ENCODE measurements around the gene HSD11B1. TPM values are rescaled to one million over a fixed set of nuclear protein-coding genes. Genes with fewer than 3 reads are reported as not detected.

HSD11B1 gene
- total RNA-seq (1 to 10 TPM; 1.3 to 3.0 (median 2.1) TPM), polyA plus RNA-seq (1 to 10 TPM; 1.0 to 2.0 (median 1.2) TPM)
- long read RNA-seq, donor 1 = 0 reads
- long read RNA-seq, donor 2, partial matches to known transcripts = 0 of 2 reads
- long read RNA-seq, donor 2, other reads (novel, unspliced or antisense) = 0 of 2 reads

GRCh38 chr1:209704584-209704983 lies at the start of gene HSD11B1:
Gene HSD11B1 (plus strand): TSS chr1:209704846. CDS start chr1:209704943, 97 bp downstream.
- intact Hi-C loops (cut with DNase I) = no loop called here
- H3K27ac ChIP-seq = peak within 1 kb of the TSS; percentile 21
- H3K9me3 ChIP-seq = no peaks in the 10 kb centered on the region
- H3K36me3 ChIP-seq (ENCODE audit: insufficient read depth in 1 of 2, low read depth in 1 of 2) = no peaks in the 10 kb centered on the region
- ATAC-seq (peak; percentile 77 to 95 (median 94)), DNase-seq (peak; percentile 81 to 88)
- no peaks in the 10 kb centered on the region for H3K27me3 ChIP-seq (ENCODE audit: insufficient read depth in 3 of 3, low read length in 2 of 3)
- H3K4me1 ChIP-seq = no peaks in the 10 kb centered on the region
- TF ChIP-seq CTCF (IDR thresholded peaks at IDR 0.05) = no peak
- WGBS, 3 donors = 40 to 53% (median 44%) methylated on average over 6 of the region's 6 CpGs
- no peak within 1 kb of the TSS for H3K4me3 ChIP-seq

- Histone ChIP-seq H3K27me3 (ENCODE audit: insufficient read depth in 3 of 3, low read length in 2 of 3) (no peaks in the 10 kb centered on the region), H3K9me3 (no peaks in the 10 kb centered on the region), H3K4me3 (no peak overlapping the region), H3K36me3 (ENCODE audit: insufficient read depth in 1 of 2, low read depth in 1 of 2) (no peaks in the 10 kb centered on the region), H3K4me1 (peaks cover 6% of the 10 kb centered on the region), H3K27ac (no peak overlapping the region)
- no peak for TF ChIP-seq CTCF (IDR thresholded peaks at IDR 0.05)
- intact Hi-C loops (cut with DNase I) = no loop called here
- WGBS, 3 donors = 52 to 74% (median 62%) methylated on average over 9 of the region's 9 CpGs
- DNase-seq (no peak), ATAC-seq (peak in 3 of 4 donors; percentile 28 to 60 (median 55))
Observed at GRCh38 chr1:209655411-209656231, 49.0 kb upstream of the HSD11B1 start.

GRCh38 chr1:209657140-209657879 lies 47.3 kb upstream of the HSD11B1 start:
- 62 to 75% (median 74%) methylated on average over 9 of the region's 9 CpGs for WGBS, 3 donors
- DNase-seq (no peak), ATAC-seq (peak in 1 of 4 donors; percentile 14)
- no peak overlapping the region for H3K4me3 ChIP-seq
- H3K27me3 ChIP-seq (ENCODE audit: insufficient read depth in 3 of 3, low read length in 2 of 3) = no peaks in the 10 kb centered on the region
- intact Hi-C loops (cut with DNase I) = no loop called here
- TF ChIP-seq CTCF (IDR thresholded peaks at IDR 0.05) = no peak
- no peaks in the 10 kb centered on the region for H3K36me3 ChIP-seq (ENCODE audit: insufficient read depth in 1 of 2, low read depth in 1 of 2)
- H3K9me3 ChIP-seq = no peaks in the 10 kb centered on the region
- H3K4me1 ChIP-seq = peaks cover 6% of the 10 kb centered on the region
- H3K27ac ChIP-seq = no peak overlapping the region

- Histone ChIP-seq H3K4me3 (no peak overlapping the region), H3K27me3 (ENCODE audit: insufficient read depth in 3 of 3, low read length in 2 of 3) (no peaks in the 10 kb centered on the region), H3K27ac (no peak overlapping the region), H3K36me3 (ENCODE audit: insufficient read depth in 1 of 2, low read depth in 1 of 2) (no peaks in the 10 kb centered on the region), H3K9me3 (no peaks in the 10 kb centered on the region), H3K4me1 (peaks cover 6% of the 10 kb centered on the region)
- 56 to 91% (median 80%) methylated on average over 5 of the region's 5 CpGs for WGBS, 3 donors
- no peak for TF ChIP-seq CTCF (IDR thresholded peaks at IDR 0.05)
- no peak for DNase-seq
- ATAC-seq = no peak
- intact Hi-C loops (cut with DNase I) = no loop called here
Observed at GRCh38 chr1:209657918-209658317, 46.7 kb upstream of the HSD11B1 start.
